ENCODE measurements around the gene TMEM115. TPM values are rescaled to one million over a fixed set of nuclear protein-coding genes. Genes with fewer than 3 reads are reported as not detected.

Gene TMEM115
- polyA plus RNA-seq, 12 donors = 19.5 to 29.1 (median 22.9) TPM; not detected in 1

DNA sequence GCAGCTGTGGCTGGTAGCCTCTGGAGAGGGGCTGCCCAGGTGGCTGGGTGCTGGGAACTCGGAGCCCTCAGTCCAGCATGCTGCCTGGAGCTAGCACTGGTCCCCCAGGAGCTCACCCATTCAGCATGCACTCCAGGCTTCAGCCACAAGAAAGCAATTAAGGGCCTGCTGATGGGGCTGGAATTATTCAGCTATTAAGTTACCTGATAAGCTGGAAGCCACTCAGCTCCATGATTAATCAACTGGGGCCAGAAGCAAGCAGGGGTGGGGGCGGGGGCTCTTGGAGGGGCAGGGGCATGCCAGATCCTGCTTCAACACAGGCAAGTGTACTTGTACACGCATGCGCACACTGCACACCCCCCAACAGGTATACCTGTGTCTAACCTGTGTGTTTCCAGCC, 22.1 kb upstream of the TMEM115 start:
- no peak for DNase-seq

DNA sequence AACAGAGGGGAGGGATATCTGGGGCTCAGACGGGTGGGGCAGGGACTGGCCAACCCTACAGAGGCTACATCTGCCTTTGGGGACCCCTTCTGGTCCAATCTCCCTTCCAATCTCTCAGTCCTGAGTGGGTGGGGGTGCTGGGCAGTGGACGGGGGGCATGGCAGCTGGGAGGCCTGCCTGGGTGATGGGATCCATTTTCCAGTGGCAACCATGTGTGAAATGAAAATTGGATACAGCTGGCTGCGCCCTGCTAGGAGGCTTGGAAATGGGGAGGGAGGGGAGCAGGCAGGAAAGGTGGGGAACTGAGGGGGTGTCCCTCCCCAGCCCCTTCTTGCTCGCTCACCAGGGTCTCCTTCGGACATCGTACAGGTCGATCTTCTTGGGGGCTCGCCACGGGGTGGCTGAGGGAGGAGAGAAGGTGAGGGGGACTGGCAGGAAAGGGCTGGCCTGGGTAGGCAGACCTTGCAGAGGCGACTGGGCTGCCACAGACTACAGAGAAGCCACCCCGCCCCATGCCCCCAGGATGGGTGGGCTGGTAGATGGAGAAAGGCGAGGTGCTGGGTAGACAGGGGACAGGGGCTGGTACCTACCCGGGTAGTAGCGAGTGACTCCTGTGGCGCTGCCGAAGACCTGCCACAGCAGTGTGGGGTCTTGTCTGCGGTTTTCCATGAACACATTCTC, 21.2 kb upstream of the TMEM115 start:
- DNase-seq = no peak

DNA sequence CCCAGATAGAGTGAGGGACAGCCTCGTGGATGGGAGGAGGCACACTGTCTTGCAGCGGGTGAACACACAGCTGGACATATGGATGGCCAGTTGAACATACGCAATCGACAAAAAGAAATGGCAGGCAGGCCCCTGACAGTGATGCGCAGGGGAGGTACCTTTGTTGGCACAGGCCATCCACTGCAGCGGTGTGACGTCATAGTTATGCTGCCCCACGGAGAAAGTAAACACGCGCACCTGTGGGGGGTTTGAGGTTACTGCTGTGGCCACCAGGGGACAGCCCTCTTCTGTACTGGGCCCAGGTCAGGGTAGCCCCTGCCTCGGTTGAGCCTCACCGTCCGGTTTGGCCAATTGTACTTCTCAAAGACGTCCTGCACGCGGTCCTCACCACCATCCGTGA, 19.4 kb upstream of the TMEM115 start:
- no peak for DNase-seq

DNA sequence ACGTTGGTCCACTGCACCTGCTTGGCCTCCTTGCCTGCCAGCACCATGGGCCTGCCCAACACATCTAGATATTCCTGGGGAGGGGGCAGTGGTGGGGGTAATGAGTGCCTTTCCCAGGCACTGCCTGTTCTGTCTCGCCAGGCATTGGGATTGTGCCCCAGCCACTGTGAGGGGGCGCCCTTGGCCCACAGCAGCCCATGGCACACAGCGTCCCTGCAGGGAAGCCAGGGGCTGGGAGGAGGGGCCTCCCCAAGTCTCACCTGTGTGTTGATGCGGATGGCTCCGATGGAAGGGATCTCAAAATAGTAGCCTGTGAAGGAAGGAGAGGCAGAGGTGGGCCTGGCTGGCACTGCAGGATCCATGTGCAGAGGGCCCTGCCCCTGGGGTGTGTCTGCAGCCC, 18.7 kb upstream of the TMEM115 start:
- no peak for DNase-seq

DNA sequence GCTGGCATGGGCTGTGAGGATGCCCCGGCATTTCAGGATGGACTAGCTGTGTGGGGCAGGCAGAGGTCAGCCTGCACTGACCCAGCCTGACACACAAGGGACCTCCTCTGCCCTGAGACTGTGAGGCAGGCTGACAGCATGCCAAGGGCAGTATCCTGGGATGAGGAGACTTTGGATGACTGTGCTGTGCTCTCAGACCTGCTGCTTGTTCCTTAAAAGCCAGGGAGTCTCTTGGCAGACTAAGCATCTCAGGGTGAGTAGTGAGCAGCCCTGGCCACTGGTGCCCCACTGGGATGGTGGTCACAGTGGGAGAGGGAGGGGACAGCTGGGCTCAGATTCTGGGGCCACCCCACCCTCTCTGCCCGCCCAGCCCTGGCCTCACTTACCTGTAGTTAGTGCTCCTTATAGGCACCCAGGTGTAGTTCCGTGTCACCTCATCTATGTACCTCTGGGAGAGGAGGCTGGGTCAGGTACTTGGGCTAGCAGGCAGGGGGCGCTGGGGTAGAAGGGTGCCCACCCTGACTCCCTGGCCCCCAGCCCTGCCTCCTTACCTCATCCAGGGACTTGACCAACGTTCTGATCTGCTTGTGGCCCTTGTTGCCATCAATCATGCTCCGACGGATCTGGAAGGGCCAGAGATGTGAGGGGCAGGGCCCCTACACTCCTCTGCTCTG, 16.1 kb upstream of the TMEM115 start:
- no peak for DNase-seq

DNA sequence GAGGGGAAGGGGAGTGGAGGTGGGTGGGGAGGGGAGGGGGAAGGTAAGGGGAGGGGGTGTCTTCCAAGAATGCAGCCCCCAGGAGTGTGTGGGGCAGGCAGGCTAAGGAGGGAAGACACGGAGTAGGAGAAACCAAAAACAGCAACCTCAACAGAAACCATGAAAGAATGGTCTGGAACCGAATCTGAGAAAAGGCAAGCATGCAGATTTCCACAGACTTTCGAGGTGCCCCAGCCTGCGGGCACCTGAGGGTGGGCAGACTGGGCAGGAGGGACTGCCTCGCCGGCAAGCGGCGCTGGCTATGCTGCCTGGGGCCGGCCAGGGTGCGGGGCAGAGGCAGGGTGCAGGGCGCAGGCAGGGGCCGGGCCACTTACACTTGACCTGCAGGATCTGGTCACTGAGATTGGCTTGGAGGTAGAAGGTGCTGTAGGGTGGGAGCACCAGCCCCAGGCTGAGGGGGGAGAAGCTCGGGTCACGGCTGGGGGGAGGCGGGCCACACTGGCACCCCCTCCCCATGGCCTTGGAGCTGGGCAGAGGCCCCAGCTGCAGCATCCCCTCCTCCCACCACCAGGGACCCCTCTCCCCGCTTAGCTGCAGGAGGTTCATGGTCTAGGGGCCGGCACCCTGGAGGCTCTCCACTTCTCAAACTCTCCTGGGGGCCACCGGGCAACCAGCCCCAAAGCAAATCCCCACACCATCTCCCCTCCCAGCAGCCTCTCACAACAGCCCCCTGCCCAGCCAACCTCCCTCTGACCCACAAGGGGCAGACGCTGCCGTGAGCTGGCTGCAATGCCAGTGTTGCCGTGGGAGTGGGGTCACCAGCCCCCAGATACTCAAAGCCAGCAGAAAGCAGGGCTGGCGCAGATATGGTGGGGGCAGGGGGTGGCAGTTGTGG, 15.3 kb upstream of the TMEM115 start:
- no peak for DNase-seq

DNA sequence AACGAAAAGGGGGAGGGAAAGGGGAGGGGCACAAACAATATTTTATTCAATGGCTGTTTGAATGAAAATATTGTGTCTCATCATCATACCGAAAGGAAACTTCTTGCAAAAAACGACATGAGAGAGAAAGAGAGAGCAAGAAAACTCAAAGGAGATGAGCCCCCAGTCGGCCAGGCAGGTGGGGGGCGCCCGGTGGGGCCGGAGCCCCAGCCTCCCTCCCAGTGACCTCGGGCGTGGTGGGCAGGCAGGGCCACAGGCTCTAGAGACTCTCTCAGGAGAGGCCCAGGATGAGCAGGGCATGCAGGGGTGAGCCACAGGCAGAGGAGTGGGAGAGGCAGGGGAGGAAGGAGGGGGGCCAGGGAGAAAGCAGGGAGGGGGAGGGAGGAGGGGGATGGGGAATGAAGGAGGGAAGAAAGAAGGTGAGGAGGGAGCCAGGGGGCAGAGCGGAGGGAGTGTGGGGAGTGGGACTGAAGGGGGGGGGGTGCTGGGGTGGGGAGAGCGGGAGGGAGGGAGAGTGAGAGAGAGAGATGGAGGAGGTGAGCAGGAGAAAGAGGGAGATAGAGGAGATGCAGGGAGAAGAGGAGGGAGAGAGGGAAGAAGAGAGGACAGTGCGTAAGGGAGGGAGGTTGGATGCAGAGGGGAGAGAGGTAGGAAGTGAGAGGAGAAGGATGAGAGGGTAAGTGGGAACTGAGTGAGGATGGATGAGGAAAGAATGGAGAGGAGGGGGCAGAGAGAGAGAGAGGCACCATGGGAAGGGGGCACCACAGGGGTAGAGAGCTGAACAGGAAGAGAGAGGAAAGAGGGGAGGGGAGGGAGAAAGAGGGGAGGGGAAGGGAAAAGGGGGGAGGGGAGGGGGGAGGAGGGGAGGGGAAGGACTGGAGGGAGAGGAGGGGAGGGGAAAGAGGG, 14.1 kb upstream of the TMEM115 start:
- no peak for DNase-seq

DNA sequence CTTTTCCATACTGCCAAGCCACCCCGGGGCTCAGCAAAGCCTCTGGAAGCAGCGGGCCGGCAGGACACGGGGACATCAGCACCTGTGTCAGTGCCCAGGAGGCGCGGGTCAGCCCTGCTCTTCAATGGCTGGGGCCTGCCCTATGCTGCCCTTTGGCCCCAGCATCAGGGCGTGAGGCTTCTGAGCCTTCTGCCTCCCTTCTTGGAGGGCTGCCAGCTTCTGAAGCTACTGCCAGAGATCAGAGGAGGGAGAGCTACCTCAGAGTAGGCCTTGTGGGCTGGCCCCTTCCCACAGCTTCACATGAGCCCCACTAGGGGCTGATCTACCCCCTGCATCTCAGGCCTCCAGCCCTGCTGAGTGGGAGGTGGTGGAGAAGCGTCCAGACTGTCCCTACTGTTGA, 13.0 kb upstream of the TMEM115 start:
- no peak for DNase-seq

DNA sequence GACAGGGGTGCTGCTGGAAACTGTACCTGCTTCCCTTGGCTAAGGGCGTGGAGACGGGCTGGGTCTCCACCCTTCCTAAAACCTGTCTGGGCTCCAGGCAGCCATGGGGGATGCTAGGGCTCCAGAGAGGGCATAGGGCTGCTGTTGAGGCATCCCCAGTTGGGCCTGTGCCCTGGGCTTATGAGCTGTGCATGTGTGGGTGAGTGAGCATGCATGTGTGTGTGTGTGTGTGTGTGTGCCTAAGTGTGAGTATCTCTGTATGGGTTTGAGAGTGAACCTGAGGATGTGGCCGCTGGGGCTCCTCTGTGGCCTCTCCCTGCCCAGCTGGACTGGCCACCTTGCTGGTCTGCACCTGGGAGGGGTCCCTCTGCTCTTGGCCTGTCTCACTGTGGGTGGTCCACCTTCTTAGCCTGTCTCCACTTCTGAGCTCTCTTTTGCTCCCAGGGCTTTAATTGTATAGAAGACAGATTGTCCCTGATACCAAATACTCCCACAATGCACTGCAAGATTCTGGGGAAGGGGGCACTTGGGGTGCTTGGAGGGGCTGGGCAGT, 11.9 kb upstream of the TMEM115 start:
- DNase-seq = no peak

DNA sequence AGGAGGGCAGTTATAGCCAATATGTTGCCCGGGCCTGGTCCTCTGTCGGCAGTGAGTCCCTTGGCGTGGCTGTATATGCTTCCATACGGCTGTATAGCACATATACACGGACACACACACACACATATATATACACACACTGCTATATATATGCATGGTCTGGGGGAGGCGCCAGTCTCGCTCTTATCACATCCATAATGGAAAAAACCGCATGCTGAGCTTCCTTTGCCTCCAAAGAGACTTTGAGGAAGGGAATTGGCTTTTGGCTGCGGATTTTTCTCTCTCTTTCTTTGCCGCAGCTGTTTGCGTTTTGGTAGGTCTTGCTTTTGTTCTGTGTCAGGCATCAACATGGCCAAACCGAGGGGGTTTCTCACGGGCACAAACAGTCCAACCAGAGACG, 11.3 kb upstream of the TMEM115 start:
- DNase-seq = peak; percentile 73

DNA sequence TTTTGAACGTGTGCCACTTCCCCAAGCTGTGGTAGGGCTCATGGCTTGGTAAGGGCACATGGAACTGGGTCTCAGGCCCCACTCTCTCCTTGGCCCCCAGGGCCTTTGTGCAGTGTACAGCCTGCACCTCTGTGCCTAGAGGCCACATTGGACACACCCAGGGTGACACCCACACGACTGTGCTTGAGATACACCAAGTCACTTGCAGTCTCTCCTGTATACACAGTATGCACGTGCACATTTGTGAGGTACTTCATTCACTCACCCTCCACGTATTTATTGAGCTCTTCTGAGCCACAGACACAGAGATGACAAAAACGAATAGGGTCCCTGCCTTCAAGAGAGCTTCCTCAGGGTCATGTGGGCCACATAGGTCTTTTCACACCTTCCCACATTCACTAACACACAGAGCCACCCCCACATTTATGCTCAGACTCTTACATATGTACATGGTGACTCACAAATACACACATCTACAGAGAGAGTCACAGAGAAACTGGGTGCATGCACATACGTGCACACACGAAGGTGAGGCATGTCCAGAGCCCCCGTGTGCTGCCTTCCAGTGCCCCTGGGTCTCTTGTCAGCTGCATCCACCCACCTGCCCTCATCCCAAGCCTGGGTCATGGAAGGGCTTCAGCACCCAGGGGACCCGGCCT, 9.8 kb upstream of the TMEM115 start:
- no peak for DNase-seq

DNA sequence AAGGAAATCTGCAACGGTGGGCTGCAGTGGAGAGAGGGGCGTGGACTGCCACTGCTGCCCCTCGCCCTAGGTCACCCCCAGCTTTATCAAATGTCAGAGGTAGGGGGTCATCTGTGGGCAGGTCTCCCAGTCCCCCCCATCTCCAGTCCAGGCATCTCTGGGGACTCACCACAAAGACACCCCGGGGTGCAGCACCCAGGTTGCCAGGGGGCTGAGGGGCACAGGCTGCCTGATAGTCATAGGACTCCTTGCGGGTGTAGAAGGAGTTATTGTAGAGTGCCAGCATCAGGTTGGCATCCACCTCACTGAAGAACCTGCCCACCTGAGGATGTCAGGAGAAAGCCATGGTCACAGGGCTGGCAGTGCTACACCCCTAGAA, 6.5 kb upstream of the TMEM115 start:
- DNase-seq = no peak

DNA sequence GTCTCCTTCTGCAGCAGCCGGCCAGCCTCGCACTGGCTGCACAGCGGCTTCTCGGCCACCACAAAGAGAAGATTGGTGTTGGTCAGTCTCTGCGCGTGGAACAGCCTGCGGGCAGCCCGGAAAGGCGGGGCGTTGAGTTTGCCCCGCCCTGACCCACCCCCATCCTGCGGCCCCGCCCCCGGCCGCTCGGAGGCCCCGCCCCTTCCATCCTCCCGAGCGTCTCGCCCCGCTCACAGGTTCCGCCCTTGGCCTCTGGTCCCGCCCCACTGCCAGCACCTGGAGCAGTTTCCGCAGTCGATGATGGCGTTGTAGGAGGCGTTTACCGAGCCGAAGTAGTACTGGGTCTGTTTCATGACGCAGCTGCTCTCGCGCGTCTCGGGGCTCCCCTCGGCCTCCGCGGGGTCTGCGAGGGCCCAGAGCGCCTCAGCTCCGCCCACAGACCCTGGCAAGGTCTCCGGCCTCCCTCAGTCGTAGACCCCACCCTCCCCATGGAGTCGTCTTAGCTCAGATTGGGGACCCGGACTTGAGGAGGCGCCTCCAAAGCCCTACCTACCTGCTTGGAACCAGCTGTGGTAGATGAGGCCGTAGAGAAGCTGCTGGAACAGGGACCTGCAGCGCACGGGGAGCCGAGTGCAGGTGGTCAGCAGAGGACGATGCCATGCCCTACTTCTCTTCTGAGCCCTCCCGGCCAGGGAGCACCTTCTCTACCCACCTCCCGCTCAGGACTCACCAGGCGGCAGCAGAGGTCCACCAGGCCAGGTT, 5.9 kb upstream of the TMEM115 start:
- peak; percentile 68 for DNase-seq

DNA sequence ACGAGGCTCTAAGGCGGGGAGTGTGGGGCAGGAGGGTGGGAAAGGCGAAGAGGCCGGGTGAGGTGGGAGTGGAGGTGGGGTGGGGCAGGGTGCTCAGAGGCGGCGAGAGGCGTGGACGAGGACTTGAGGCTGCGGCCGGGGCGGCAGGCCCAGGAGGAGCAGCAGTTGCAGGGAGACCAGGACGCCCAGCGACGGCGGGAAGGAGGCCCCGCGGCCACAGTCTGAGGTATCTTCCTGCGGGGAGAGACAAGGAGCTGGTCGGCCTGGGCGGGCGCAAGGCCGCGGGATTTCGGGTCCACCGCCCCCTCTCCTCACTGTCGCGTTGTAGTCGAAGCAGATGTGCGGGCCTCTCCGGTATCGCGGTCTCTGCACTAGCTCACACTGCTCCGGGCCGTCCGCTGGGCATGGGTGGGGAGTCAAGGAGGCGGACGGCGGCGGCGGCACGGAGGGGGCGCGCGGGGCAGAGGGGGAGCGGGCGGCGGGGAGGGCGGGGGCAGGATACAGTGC, 5.3 kb upstream of the TMEM115 start:
- no peak for DNase-seq

DNA sequence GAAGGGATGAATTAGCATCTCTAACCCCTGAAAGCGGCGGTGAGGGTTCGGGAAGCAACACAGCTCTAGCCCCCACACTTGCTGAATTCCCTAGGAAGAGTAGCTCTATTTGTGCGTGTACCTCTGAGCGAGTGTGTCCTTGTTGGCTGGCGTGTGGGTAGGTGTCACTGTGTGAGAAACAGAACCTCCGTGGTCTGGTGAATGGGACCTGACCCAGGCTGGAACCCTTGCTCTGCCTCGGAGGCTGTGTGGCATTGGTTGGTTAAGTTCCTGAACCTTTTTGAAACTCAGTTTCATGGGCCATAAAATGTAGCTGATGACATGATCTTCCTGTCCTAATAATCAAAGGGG, 414 bp upstream of the TMEM115 start:
- DNase-seq = no peak

DNA sequence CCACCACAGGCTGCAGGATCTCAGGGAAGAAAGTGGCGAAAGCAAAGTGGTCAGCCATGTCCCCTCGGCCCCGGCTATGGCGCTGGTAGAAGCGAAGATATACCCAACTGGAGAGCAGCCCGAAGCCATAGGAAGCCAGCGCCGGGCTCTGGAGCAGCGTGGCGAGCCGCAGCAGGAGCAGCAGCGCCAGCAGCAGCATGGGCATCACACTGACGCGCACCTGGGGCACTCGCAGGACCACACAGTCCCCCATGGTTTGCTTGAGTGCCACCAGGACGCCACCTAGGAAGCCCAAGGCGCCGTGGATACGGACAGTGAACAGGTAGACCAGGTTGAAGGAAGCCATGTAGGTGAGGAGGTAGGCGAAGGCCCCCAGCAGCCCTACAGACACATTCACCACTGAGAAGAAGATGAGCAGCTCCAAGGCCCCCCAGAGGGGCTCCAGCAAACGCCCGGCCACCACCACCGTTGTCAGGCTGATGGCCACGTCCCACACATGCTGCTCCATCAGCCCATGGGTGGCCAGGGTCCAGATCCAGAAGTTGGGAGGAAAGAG, 888 bp downstream of the TMEM115 start:
- DNase-seq = no peak

DNA sequence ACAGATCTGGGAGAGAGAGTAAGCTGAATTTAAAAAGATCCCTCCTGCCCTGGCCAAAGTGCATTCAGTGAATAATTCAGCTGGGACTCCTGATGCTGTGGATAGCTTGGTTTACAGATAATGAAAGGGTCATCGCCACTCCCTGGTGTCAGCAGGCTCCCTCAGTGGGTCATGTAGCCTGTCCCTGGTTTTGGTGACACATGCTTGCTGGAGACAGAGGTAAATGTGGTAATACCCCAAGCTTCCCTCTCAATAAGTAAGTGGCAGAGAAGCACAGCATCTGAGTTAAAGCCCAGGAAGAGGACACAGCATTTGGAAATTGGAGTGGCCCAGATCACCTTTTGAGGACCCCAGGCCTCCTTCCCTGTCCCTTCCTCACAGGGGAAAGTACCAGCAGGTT, 1.8 kb downstream of the TMEM115 start:
- no peak for DNase-seq

DNA sequence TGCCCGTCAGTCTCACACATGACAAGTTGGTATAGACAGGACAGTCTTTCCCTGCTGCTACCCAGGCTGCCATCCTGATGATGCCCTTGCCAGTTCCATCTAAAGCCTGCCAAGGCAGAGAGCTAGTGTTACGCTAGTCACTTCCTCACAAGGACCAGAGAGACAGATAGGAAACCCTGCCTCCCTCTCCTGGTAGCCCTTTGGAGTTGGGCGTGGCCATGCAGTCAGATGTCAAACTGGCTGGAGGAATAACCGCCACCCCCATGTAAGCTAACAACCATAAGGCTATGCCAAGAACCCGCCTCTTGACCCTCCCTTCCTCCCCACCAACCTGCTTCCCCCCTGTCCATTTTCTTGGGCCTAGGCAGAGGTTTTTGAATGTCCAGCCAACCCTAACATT, 2.8 kb downstream of the TMEM115 start:
- no peak for DNase-seq

DNA sequence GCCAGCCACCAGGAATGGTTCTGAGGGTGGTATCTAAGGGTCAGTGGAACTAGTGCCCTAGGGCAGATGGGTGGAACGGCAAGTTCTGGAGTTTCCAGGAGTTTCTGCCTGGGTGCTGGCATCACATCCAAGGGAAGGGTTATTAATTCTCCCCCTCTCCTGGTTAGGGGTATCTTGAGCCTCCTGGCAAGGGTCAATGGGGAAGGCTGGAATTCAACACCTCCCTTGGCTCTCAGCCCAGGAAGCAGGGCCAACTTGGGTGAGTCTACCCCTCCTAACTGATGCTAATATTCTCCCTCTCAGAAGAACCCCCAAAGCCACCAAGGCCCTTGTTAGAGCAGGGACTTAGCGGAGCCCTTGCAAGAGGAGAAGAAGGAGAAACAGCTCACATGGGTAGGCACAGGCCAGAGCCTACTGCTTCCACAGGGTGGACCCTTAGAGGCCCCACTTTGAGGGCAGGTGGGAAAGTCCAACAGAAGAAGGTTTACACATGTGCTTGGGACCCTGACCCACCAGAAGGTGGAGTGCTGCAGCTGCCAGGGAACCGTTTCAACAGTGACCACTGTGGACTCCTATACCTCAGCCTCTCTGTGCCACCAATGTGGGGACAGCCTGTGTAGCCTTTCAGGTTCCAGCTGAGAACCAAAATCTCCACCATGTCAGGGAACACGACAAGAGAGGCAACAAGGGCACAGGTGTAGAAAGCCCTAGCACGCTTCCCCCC, 3.3 kb downstream of the TMEM115 start:
- no peak for DNase-seq

All from muscle of arm (tissue), 12 donors.